Right lobe of liver (tissue), 6 donors: Measurements from ENCODE around the gene RNF150. TPM values are rescaled to one million over a fixed set of nuclear protein-coding genes. Genes with fewer than 3 reads are reported as not detected.

Experiments used
- ATAC-seq, 4 donors: fragments of 200-7000 bp; cut with Tn5 transposase; one replicate each; pipeline ENCODE4 v1.9.1; 2020; ENCODE audit warnings: mild to moderate bottlenecking in 4 of 4, moderate library complexity in 4 of 4
- DNase-seq, 3 donors: peaks; one replicate each; pipeline ENCODE4 v3.0.0-alpha.2; 2020
- H3K27ac ChIP-seq, 3 donors: fragments of 200-600 bp; one replicate each; pipeline ENCODE4 v1.8.0; 2022
- H3K27me3 ChIP-seq, 2 donors: fragments of 200-600 bp; one replicate each; pipeline ENCODE4 v1.8.0; 2022
- H3K36me3 ChIP-seq, 4 donors: fragments of 200-600 bp; sonication (generic) in 1 of 4; one replicate each; pipeline versions ENCODE4 v1.5.1 to v1.8.0; 2017 to 2022; ENCODE audit warnings: control low read depth in 1 of 4
- H3K4me1 ChIP-seq, 4 donors: fragments of 200-600 bp; sonication (generic) in 1 of 4; one replicate each; pipeline versions ENCODE4 v1.5.1 to v1.8.0; 2017 to 2022; ENCODE audit warnings: control low read depth in 1 of 4
- H3K4me3 ChIP-seq, 3 donors: fragments of 200-600 bp; one replicate each; pipeline ENCODE4 v1.8.0; 2022
- H3K9me3 ChIP-seq, 4 donors: fragments of 200-600 bp; sonication (generic) in 1 of 4; one replicate each; pipeline versions ENCODE4 v1.5.1 to v1.8.0; 2017 to 2022; ENCODE audit warnings: control low read depth in 1 of 4
- POLR2A ChIP-seq: fragments of 450-650 bp; IDR thresholded peaks from one replicate; pipeline ENCODE4 v1.6.1; 2017; ENCODE audit warnings: antibody characterized with exemption, mild to moderate bottlenecking
- WGBS: methylation state at CpG from one replicate; pipeline ENCODE4 v1.1.6; 2018; ENCODE audit warnings: low coverage, low lambda C conversion rate; ENCODE audit not compliant: insufficient coverage; ENCODE audit errors: missing lambda C conversion rate; 5-methylcytosine and 5-hydroxymethylcytosine counted together
- intact Hi-C, 2 donors: fragments of 100-400 bp; cut with DNase I; formaldehyde crosslinking; loops; one replicate each; pipeline versions ENCODE4 v1.11.2 to v1.14.1; 2022
- total RNA-seq, 6 experiments: library from RNA; depleted of rRNA in 2 of 6; stranded (reverse); fragments of >200 nt in 2 of 6; fragmentation: NEBNext Ultra II Directional in 3 of 6; extraction: Animal tissue kit (Norgen Biotek cat#: 25700) in 3 of 6; gene quantifications; one replicate each; pipeline versions ENCODE4 v1.1.0 to v1.2.4, GENCODE V29; 2016 to 2023
- TF ChIP-seq, protein P1 (sequence below), 4 donors: fragments of 200-600 bp in 3 of 4; fragments of 450-650 bp in 1 of 4; IDR thresholded peaks; one replicate each; pipeline versions ENCODE4 v1.5.1 to v1.8.0; 2016 to 2022; ENCODE audit warnings: antibody characterized with exemption in 4 of 4, mild to moderate bottlenecking in 2 of 4
- donor health status: DM: no; HTN: yes; CAD: no.
- donor health status: DM: no; HTN: no; CAD: no.
- donor health status: DM: no; HTN: no; CAD: no.
- donor health status: DM: no; HTN: yes; CAD: no.
- donor health status: DM: no; HTN: yes; CAD: no.

Gene RNF150
- total RNA-seq, 6 experiments from 2014 or later: 1.2 to 1.8 (median 1.5) TPM

DNA sequence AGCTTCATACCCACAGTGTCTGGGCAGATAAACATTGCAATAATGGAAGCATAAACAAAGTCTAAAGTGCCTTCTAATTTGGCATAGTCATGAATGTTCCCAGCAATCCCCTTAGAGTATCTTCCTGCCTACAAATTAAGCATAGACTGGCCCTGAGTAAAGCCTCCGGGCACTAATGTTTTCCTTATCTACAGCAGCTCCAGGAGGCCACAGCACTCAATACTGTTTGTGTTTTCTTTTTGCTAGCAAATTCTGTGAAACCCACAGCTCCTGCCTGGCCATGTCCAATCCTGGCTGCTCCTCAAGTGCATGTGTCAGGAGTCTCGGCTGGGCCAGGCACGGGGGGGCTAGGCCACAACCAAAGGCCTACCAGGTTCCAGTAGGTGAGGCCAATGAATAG is 274.4 kb downstream of the RNF150 start:
- Histone ChIP-seq H3K4me1 (no peaks in the 10 kb centered on the region), H3K27me3 (no peaks in the 10 kb centered on the region), H3K4me3 (no peak overlapping the region), H3K36me3 (no peaks in the 10 kb centered on the region), H3K27ac (no peak overlapping the region), H3K9me3 (no peaks in the 10 kb centered on the region)
- TF ChIP-seq POLR2A: no peak
- TF ChIP-seq, protein P1, sequence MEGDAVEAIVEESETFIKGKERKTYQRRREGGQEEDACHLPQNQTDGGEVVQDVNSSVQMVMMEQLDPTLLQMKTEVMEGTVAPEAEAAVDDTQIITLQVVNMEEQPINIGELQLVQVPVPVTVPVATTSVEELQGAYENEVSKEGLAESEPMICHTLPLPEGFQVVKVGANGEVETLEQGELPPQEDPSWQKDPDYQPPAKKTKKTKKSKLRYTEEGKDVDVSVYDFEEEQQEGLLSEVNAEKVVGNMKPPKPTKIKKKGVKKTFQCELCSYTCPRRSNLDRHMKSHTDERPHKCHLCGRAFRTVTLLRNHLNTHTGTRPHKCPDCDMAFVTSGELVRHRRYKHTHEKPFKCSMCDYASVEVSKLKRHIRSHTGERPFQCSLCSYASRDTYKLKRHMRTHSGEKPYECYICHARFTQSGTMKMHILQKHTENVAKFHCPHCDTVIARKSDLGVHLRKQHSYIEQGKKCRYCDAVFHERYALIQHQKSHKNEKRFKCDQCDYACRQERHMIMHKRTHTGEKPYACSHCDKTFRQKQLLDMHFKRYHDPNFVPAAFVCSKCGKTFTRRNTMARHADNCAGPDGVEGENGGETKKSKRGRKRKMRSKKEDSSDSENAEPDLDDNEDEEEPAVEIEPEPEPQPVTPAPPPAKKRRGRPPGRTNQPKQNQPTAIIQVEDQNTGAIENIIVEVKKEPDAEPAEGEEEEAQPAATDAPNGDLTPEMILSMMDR (IDR thresholded peaks at IDR 0.05): no peak
- intact Hi-C loops: loop anchor here (10.0 kb wide), 2 partner anchors 264 to 276 kb away; partner anchors contain the start of gene RNF150 (in 1 of the 2)
- ATAC-seq (no peak), DNase-seq (no peak)
- WGBS: 57% methylated on average over 1 of the region's 3 CpGs

DNA sequence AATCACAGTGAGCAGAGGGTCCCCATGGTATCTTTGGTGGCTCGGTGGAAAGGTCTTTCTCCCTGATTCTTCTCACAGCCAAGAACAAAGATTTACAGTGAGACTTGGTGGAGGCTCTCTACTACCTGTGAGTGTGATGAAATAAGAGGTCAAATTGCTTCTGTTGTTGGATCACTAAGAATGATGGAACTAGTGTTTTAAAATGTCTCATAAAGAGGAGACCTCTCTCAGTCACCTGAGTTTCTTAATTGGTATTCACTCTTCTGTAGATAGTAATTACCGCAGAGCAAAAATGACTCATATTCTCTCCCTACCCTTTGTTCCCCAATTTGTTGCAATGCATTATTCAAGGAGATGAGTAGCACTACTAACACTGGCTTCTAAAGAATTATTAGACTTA is 276.2 kb downstream of the RNF150 start:
- Histone ChIP-seq H3K27ac (no peak overlapping the region), H3K4me3 (no peak overlapping the region), H3K4me1 (no peaks in the 10 kb centered on the region), H3K36me3 (no peaks in the 10 kb centered on the region), H3K9me3 (no peaks in the 10 kb centered on the region), H3K27me3 (no peaks in the 10 kb centered on the region)
- TF ChIP-seq, protein P1 (IDR thresholded peaks at IDR 0.05): no peak
- no peak for TF ChIP-seq POLR2A
- ATAC-seq (no peak), DNase-seq (no peak)
- intact Hi-C loops: loop anchor here (10.0 kb wide), 2 partner anchors 262 to 278 kb away; partner anchors contain the start of gene RNF150 (in 1 of the 2)
- WGBS: 90% methylated on average over 1 of the region's 2 CpGs

DNA sequence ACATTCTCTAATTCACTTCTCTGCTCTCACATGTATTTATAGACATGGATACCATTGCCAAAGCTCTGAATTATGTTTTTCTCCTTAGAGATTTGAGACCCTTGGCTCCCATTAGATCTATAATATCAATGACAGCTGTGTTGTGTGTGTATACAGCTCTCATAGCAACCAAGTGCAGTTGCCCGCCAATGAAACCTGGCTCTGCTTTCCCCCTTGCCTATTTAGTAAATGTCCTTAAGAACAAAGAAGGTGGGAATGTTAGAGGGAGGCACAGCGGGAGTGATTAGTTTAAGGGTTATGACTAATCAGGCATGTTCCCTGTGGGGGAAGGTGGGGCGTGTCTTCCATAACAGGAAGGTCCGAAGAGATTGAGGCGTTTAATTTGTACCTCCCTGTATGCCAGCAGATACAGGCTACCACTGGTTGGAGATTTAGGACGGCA is 276.6 kb downstream of the RNF150 start:
- intact Hi-C loops: loop anchor here (10.0 kb wide), 2 partner anchors 262 to 278 kb away; partner anchors contain the start of gene RNF150 (in 1 of the 2)
- Histone ChIP-seq H3K27ac (no peak overlapping the region), H3K9me3 (no peaks in the 10 kb centered on the region), H3K4me3 (no peak overlapping the region), H3K36me3 (no peaks in the 10 kb centered on the region), H3K27me3 (no peaks in the 10 kb centered on the region), H3K4me1 (no peaks in the 10 kb centered on the region)
- no peak for ATAC-seq
- WGBS: 53% methylated on average over 6 of the region's 6 CpGs
- DNase-seq: no peak
- TF ChIP-seq, protein P1 (IDR thresholded peaks at IDR 0.05): no peak
- no peak for TF ChIP-seq POLR2A

DNA sequence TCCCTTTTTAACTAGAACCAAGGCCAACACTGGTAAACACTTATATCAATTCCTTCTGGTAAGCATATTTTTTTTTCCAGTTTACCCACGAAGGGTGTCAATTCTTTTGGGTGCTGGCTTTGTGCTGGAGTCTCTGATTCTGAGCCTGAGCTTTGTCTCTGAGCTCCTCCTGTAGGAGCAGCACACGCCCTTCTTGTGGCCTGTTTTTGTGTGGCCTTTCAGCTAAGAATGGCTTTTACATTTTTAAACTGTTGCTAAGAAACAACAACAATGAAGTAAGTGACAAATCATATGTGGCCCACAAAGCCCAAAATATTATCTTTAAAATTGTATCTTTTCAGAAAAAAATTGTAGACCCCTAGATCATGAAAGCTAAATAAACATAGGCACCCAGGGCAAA is 279.1 kb downstream of the RNF150 start:
- WGBS: 23% methylated on average over 2 of the region's 2 CpGs
- no peaks in the 10 kb centered on the region for H3K9me3 ChIP-seq

More for the DNA sequence above, 279.1 kb downstream of the RNF150 start:
- H3K36me3 ChIP-seq: no peaks in the 10 kb centered on the region
- DNase-seq: no peak
- TF ChIP-seq POLR2A: no peak
- TF ChIP-seq, protein P1 (IDR thresholded peaks at IDR 0.05): no peak
- no peak overlapping the region for H3K27ac ChIP-seq
- no peak overlapping the region for H3K4me3 ChIP-seq
- no peaks in the 10 kb centered on the region for H3K27me3 ChIP-seq
- intact Hi-C loops: loop anchor here (10.0 kb wide), 2 partner anchors 259 to 281 kb away; partner anchors contain the start of gene RNF150 (in 1 of the 2)
- no peaks in the 10 kb centered on the region for H3K4me1 ChIP-seq
- no peak for ATAC-seq
